ENCODE data around the gene BPIFB6. TPM values are rescaled to one million over a fixed set of nuclear protein-coding genes. Genes with fewer than 3 reads are reported as not detected.

Gene BPIFB6
- total RNA-seq, 1 donor from 2014 or later, result not detected

DNA sequence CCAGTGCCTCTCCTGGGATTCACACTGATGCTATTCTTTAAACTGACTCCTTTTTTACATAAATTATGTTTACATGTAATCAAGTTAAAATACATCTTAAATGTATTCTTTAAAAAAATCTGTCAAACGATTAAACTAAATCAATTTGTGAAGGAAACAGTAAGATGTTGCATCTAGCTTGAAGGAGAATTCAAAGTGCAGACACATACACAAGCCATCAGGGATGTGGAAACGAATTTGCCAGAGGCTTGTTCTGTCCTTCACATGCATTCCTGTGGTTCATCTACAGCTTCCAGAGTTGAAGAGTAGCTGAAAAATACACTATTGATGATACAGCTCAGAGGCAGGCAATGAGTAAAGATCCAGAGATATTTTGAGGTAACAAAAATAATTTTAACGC, 15.0 kb downstream of the BPIFB6 start:
- no peak for DNase-seq
- no peak for ATAC-seq (ENCODE audit: poor library complexity)
- intact Hi-C loops (cut with DNase I), result no loop called here

DNA sequence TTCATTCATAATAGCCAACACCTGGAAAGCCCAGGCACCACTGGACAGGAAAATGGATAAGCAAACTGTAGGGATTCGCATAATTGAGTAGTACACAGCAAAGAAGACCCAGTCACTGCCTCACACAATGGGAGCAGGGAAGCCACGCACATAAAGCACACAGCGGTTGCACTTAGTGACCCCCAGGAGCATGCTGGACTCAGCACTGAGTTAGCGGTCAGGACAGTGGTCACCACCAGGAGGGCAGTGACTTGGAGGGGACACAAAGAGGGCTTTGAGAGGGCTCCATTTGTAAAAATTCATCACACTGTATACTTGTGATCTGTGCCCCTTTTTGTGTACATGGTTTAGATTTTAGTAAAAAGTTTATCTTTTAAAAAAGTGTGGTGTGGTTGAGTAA, 19.9 kb downstream of the BPIFB6 start:
- ATAC-seq (ENCODE audit: poor library complexity) (no peak), DNase-seq (no peak)
- intact Hi-C loops (cut with DNase I), result no loop called here

DNA sequence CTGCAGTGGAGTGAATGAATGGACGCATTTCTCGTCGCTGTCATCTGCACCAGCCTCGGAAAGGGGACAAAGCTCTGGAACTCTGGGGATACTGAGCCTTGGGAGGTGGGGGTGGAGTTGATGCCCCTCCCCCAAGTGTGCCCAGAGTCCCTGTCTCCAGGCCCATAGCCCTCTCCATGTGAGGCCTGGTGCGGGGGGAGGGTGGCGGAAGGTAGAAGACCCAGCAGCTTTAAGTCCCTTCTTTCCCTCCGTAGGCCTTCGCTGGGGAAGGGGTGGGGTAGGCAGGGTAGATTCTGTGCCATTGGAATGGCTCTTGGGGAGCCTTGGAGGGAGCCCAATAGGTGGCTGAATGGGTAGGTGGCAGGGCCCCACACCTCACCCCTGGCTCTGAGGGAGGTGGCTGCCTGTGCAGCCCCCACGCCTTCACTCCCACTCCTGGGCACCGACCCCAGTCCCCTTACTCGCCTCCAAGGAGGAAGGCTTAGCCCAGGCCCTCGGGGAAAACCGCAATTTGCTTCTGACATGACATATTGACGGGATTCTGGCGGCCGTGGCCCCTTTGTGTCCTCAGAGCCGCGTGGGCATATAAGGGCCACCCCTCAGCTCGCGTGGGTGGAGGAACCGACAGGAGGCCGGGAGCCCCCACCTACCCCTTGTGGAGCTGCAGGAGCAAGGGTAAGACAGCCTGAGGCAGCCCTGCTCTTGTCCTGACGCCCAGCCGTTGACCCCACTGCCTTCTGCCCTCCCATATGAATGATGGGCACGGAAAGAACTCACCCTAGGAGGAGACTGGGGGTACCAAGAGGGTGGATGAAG, 22.1 kb downstream of the BPIFB6 start, which contains the start of gene BPIFB3:
BPIFB3 (plus strand) TSS at position 613 of the 816 bp plus-strand sequence. CDS start 1,533 bp downstream, outside the sequence.
- DNase-seq (no peak), ATAC-seq (ENCODE audit: poor library complexity) (no peak)
- intact Hi-C loops (cut with DNase I), result no loop called here

DNA sequence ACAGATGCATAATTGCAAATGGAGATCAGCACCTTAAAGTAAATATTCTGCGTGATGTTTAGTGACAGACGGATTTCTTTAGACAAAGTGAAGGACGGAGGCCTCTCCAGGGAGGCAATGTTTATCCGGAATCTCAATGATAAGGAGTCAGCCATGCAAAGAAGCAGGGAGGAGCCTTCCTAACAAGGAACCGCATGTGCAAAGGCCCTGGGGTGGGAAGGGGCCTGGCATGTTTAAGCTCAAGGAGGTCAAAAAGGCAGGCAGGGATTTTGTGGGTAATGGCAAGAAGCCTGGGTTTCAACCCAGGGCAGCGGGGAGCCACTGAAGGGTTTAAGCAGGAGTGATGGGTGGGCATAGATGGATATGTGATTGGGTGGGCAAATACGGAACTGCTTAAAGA, 22.9 kb downstream of the BPIFB6 start:
- ATAC-seq (ENCODE audit: poor library complexity) (no peak), DNase-seq (no peak)
- intact Hi-C loops (cut with DNase I), result no loop called here

DNA sequence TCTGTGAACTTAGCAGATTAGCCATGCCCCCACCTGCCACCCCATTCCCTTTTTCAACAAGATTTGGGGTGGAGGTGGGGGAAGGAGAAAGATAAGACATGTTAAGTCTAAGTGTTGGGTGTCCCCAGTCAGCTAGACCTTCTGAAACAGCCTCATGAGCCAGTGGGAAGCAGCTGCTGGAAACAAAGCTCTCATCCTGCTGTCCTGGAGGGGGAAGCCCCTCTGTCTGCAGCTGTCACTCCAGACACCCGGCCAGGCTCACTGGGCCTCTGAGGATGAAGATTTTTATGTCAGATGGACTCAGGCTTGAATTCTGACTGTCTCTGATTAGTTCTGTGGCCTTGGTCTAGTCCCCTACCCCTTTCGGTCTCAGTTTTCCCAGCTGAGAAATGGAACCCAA, 23.3 kb downstream of the BPIFB6 start:
- DNase-seq (no peak), ATAC-seq (ENCODE audit: poor library complexity) (no peak)
- intact Hi-C loops (cut with DNase I), result no loop called here

DNA sequence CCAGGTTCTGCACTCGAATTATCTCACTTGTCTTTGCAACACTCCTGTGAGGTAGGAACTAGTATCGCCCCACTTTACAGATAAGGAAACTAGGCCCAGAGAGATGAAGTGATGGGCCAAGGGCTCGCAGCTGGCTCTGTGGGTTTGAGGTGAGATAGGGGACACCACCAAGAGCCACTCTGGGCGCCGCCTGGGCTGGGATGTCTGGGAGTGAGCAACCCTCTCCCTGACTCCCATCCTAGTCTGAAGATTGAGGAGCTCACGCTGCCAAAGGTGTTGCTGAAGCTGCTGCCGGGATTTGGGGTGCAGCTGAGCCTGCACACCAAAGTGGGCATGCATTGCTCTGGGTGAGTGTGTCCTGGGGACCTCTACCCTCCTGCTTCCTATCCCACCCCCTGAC, 27.7 kb downstream of the BPIFB6 start:
- DNase-seq, result no peak
- intact Hi-C loops (cut with DNase I), result no loop called here
- no peak for ATAC-seq (ENCODE audit: poor library complexity)

DNA sequence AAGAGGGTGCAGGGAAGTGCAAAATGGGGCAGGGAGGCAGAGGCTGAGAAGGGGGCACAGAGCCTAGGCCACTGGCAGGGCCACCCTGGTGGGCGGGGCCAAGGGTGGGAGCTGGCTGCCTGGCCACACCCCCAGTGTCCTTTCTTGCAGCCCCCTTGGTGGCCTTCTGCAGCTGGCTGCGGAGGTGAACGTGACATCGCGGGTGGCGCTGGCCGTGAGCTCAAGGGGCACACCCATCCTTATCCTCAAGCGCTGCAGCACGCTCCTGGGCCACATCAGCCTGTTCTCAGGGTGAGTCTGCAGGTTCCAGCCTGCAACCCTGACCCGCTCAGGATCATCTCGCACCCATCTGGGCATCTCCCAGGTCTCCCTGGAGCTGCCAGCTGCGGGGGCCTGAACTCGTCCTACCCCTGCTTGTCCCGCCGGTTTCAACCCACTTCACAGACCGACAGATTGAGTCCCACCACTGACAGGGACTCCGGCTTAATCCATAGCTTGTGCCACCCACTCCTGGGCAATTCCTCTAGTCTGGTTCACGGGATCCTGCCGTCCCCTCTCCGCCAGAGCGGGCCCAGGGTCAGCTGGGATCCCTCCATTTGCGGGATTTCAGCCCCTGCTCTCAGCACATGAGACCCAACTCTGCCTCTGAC, 28.4 kb downstream of the BPIFB6 start:
- intact Hi-C loops (cut with DNase I), result no loop called here
- no peak for ATAC-seq (ENCODE audit: poor library complexity)
- DNase-seq, result no peak

DNA sequence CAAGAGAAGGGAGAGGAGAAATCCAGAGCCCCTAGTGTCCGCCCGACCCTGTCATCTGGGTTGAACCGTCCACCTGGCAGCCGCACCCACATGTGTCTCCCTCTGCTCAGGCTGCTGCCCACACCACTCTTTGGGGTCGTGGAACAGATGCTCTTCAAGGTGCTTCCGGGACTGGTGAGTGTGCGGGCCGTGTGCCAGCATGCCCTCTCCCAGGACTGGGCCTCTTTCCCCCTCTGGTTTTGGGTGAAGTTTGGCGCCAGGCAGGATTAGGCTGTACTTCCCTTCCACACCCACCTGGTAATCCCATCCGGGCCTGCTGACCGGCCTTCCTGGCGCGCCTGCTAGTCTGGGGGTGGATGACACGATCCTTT, 30.2 kb downstream of the BPIFB6 start:
- ATAC-seq (ENCODE audit: poor library complexity) (no peak), DNase-seq (no peak)
- intact Hi-C loops (cut with DNase I), result no loop called here

DNA sequence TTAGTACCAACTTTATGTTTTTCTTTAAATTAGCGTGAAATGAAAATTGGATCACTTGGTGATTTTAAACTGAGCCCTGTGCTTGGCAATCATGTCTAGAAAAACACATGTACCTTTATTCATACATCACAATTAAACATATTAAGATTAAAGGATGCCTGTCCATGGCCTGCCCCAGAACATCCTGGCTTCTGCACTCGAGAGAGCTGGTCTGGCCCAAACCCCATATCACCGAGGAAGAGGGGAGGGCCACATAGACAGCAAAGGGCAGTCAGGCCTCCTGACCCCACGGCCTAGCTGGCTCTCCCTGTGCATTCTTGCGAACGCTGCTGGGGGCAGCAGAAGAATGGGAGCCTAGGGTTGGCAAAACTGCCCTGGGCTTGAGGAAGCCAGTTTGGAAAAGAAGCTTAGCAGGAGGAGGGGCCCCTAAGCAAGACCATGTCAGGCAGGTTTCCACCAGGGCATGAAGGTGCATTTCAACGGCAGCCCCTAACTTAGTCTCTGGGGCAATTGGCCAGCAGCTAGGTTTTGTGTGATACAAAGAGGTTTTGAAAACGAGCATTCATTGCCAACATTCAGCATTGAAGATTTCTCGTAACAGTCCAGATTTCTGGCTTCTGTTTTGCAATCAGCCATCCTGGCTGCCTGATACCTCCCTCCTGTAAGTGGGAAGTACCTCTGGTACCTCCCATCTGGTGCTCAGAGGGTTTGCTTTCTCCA, 30.8 kb downstream of the BPIFB6 start:
- intact Hi-C loops (cut with DNase I), result no loop called here
- ATAC-seq (ENCODE audit: poor library complexity), result no peak
- DNase-seq, result no peak

DNA sequence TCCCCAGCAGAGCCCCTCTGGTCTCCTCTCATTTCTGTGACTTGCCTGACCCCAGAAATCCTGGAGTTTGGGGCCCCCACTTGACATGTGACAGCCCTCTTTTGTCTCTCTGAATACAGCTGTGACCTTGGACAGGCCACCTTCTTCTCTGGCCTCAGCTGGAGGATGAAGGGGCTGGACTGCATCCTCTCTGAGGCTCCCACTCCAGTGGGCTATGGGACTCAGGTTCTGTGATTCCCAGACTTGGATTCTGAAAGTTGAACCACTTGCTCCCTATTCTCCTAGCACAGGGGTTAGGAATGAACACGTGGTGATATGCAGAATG, 31.3 kb downstream of the BPIFB6 start:
- ATAC-seq (ENCODE audit: poor library complexity) (no peak), DNase-seq (no peak)
- intact Hi-C loops (cut with DNase I), result no loop called here

DNA sequence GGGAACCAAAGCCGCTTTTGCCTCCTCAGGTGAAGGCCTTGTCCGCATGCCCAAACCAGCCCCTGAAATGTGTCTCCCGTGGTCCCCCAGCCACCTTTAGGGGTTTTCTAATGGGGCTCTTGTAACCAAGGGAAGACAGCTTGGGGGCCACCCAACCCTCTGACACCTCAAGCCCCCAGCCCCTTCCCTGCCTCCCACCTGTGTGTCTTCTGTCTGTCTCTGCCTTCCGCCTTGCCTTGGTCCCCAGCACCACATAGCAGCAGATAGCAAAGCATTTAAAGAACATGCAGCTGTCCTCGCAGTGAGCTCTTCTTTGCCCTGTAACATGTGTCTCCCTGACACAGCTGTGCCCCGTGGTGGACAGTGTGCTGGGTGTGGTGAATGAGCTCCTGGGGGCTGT, 31.8 kb downstream of the BPIFB6 start:
- ATAC-seq (ENCODE audit: poor library complexity), result no peak
- DNase-seq, result no peak
- intact Hi-C loops (cut with DNase I), result no loop called here

DNA sequence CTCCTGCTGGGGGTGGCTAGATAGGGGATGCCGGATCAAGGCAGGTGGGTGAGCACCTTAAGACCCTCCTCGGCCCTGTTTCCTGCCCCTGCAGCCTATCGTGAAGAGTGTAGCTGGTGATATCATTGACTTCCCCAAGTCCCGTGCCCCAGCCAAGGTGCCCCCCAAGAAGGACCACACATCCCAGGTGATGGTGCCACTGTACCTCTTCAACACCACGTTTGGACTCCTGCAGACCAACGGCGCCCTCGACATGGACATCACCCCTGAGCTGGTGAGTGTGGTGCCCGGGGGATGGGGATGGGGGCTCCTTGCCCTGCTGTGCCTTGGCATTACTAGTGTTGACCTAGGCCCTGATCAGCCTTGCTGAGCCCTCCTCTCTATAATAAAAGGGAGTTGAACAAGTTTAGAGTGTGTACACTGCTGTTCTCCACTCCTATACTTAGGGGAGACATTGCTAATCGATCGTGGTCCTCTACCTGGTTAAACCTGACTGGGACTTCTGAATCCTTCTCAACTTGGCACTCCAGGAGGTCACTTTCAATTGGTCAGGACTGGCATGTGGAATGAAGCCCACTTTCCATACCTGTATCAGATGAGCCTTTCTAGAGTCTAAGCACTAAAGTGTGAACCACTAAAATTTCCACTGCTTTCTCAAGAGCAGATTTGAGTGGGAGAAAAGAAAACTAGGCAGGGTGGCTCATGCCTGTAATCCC, 33.3 kb downstream of the BPIFB6 start:
- DNase-seq (no peak), ATAC-seq (ENCODE audit: poor library complexity) (no peak)
- intact Hi-C loops (cut with DNase I), result no loop called here

DNA sequence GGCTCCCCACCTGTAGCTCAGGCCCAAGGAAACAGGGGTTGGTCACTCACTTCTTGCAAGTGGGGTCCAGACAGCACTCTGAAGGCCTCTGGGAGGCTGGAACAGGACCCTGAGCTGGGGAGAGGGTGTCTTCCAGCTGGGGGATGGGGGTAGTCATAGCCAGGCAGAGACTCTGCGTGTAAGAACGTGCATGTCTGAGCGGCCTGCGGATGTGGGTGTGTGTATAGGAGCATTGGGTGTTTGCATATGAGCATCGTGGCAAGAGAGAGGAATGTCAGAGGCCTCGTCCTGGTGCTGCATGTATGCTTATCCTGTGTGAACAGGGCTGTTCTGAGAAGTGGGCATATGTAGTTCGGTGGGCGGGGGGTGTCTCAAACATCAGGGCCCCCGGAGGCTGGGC, 34.3 kb downstream of the BPIFB6 start:
- ATAC-seq (ENCODE audit: poor library complexity), result no peak
- no peak for DNase-seq
- intact Hi-C loops (cut with DNase I), result no loop called here

DNA sequence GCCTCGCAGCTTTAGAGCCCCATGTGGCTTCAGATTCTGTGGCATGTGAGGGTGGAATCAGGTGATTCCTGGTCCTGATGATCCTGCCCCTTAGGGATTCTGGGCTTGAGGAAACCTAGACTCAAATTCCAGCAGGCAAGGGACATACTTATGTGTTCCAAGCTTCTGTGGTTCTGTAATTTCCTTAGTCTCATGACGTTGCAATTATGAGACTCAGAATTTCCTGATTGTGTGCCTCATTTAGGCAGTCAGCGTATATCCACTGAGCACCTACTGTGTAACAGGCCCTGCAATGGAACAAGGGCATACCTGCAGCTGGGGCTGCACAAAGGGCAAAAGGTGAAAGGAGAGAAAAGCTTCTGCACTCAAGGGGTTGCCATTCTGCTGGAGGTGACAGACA, 36.4 kb downstream of the BPIFB6 start:
- ATAC-seq (ENCODE audit: poor library complexity) (no peak), DNase-seq (no peak)
- intact Hi-C loops (cut with DNase I), result no loop called here

DNA sequence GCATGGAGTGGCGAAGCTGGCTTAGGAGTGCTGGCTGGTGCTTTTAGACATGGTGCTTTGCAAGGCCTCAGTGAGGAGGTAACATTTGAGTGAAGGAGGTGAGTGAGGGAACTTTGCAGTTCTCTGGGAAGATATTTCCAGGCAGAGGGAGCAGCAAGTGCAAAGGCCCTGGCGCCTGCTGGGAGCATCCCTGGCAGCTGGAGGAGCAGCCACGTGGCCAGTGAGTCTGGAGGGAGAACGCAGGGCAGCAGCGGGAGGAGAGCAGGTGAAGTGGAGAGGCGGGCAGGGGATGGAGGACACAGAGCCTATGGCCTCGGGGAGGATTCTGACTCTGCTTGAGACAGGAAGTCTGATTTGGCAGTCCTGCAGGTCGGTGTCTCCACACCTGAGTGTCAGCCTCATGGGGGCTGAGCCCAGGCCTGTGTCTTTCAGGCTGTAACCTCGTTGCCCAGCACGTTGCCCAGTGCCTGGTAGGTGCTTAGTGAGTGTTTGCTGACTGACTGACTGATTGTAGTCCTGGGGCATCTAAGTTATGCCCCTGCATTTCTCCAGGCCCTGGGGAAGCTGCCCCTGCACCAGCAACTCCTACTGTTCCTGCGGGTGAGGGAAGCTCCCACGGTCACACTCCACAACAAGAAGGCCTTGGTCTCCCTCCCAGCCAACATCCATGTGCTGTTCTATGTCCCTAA, 36.9 kb downstream of the BPIFB6 start:
- no peak for ATAC-seq (ENCODE audit: poor library complexity)

DNA sequence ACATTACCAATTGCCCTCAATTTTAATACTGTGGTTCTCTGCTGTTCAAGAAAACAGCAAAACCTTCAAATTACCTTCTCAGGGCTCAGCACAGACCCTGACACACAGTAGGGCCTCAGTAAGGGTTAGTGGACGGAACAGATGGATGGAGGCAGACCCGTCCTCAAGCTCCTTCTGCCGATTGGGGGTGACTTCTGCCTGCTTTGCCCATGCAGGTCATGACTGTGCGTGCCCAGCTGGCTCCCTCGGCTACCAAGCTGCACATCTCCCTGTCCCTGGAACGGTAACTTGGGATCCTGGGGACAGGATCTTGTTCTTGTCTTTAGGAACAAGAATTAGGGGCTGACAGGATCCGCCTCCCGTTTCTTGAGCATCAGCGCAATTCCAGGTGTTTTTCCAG, 38.2 kb downstream of the BPIFB6 start:
- ATAC-seq (ENCODE audit: poor library complexity), result no peak
- DNase-seq, result no peak
- intact Hi-C loops (cut with DNase I), result no loop called here

More for the DNA sequence above, 36.9 kb downstream of the BPIFB6 start:
- intact Hi-C loops (cut with DNase I), result no loop called here
- no peak for DNase-seq

DNA sequence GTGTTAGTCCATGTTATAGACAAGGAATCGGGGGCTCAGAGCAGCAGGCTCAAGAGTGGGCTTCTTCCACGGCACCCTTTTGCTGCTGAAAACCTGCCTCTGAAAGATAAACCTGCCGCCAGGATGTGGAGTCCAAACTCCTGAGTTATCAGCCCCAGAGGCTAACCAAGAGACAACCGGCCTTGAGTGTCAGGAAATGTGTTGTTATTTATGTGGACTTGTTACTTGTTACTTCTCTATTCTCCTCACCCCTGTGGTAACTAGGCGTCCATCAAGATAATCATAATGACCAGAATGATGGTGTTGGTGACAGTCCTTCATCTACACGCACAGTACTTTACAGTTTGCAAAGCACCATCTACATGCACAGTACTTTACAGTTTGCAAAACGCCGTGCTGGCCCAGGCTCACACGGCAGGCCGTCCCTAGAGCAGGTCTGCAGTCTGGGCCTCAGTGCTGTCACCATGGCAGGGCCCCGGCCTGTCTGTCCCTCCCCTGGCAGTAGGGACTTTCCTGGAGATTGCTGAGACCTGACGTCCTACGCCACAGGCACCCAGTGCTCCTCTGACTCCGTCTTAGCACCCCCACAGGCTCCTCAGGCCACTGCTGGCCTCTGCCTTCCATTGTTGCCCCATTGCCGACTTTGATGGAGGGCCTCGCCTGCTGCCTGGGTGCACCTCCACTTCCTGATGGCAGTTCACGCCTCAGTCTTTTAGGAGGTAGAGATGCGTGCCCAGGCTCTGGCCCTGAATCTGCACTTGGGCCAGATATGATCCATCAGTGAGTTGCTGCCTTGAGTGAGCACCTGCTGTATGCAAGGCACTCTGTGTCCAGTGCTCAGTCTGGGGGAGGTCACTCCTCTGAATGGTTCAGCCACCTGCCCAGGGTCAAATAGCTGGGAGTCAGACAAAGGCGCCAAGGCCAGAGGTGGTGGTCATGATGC, 38.9 kb downstream of the BPIFB6 start:
- DNase-seq, result no peak
- intact Hi-C loops (cut with DNase I), result no loop called here
- no peak for ATAC-seq (ENCODE audit: poor library complexity)

DNA sequence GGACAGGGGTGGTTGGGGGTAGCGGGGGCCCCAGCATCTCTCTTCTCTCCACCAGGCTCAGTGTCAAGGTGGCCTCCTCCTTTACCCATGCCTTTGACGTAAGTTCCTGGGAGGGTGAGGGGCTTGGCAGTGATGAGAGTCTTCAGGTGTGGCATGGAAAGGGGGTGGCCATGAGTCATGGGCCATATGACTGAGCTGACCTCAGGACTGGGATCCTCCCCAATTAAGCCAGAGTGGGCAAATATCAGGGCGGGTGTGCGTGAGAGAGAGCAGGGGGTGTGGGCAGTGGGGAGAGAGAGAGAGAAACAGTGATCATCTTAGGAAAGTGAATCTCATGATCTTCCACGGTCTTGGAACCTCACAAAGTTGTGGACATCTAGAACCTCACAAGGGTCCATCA, 39.8 kb downstream of the BPIFB6 start:
- intact Hi-C loops (cut with DNase I), result no loop called here
- ATAC-seq (ENCODE audit: poor library complexity), result no peak
- DNase-seq, result no peak
